ENCODE results near the gene KIF2A. TPM values are rescaled to one million over a fixed set of nuclear protein-coding genes. Genes with fewer than 3 reads are reported as not detected.

Gene KIF2A
- total RNA-seq, 2 donors from 2014 or later, result 16.2 to 19.7 TPM

GRCh38 chr5:62327138-62328053 is 21.4 kb downstream of the KIF2A start:
- no peaks in the 10 kb centered on the region for H3K9me3 ChIP-seq
- H3K4me1 ChIP-seq, result no peaks in the 10 kb centered on the region
- ATAC-seq (no peak), DNase-seq (no peak)
- WGBS, 2 donors, result 78 to 83% methylated on average over 9 of the region's 9 CpGs
- H3K27me3 ChIP-seq, result no peaks in the 10 kb centered on the region
- H3K36me3 ChIP-seq (replicated peaks in 1 of 2; ENCODE audit: insufficient read depth in 1 of 2, low read depth in 2 of 2), result no peaks in the 10 kb centered on the region
- no peak overlapping the region for H3K4me3 ChIP-seq
- TF ChIP-seq, protein P1, sequence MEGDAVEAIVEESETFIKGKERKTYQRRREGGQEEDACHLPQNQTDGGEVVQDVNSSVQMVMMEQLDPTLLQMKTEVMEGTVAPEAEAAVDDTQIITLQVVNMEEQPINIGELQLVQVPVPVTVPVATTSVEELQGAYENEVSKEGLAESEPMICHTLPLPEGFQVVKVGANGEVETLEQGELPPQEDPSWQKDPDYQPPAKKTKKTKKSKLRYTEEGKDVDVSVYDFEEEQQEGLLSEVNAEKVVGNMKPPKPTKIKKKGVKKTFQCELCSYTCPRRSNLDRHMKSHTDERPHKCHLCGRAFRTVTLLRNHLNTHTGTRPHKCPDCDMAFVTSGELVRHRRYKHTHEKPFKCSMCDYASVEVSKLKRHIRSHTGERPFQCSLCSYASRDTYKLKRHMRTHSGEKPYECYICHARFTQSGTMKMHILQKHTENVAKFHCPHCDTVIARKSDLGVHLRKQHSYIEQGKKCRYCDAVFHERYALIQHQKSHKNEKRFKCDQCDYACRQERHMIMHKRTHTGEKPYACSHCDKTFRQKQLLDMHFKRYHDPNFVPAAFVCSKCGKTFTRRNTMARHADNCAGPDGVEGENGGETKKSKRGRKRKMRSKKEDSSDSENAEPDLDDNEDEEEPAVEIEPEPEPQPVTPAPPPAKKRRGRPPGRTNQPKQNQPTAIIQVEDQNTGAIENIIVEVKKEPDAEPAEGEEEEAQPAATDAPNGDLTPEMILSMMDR (IDR thresholded peaks at IDR 0.05), result no peak
- no peak for TF ChIP-seq POLR2A (IDR thresholded peaks at IDR 0.05)
- intact Hi-C loops (cut with DNase I), result no loop called here
- H3K27ac ChIP-seq, result no peak overlapping the region

DNA sequence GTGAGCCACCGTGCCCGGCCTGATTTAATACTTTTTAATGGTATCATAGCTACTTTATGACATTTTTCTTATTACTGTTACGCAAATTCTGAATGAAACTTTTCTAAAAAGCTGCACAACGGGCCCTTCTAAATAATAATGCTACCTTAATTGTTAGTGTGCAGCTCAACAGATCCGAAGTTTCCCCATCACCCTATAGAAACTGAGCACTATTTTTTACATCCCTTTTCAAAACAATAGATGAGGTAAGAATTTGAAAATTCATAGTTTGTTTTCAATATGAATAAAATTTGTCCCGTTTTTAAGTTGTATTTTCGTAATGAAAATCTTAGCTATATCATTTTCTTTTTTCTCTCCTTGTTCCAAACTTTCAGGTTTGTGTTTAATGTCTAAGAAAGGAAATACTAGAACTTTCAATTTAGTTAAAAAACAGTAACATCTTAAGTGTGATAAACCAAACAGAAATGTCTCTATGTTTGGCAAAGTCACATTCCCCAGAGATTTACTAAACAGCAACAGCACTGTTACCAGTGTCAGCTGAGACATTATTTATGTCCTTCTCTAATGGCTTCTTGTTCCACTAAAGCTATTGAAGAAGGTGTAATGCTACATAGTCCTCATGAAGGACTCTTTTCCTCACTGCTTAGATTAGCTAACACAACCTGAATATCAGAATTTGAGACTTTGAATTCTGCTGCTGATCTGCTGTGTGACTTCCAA is 22.9 kb downstream of the KIF2A start:
- no peak for DNase-seq
- no peak overlapping the region for H3K27ac ChIP-seq
- no peaks in the 10 kb centered on the region for H3K36me3 ChIP-seq (replicated peaks in 1 of 2; ENCODE audit: insufficient read depth in 1 of 2, low read depth in 2 of 2)
- ATAC-seq, result no peak
- no peaks in the 10 kb centered on the region for H3K27me3 ChIP-seq
- TF ChIP-seq, protein P1 (IDR thresholded peaks at IDR 0.05), result no peak
- TF ChIP-seq POLR2A (IDR thresholded peaks at IDR 0.05), result no peak
- H3K4me1 ChIP-seq, result no peaks in the 10 kb centered on the region
- H3K9me3 ChIP-seq, result no peaks in the 10 kb centered on the region
- no peak overlapping the region for H3K4me3 ChIP-seq
- intact Hi-C loops (cut with DNase I), result no loop called here
- 78 to 79% methylated on average over 7 of the region's 7 CpGs for WGBS, 2 donors

DNA sequence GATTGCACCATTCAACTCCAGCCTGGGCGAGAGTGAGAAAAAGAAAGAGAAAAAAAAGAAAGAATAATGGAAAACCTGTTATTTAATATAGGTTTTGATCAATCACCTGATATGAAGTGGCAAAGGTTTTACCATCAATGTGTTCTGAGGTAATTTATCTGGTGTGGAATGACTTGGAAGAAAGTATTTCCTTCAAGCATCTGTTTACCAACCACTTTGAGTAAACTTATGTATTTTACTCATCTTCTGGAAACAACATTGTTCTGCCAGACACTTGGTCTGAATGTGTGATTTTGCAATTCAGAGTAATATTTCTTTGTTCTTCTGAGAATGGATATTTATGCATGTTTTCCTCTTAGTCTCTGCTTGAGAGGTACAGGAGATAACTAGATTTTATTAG is 24.3 kb downstream of the KIF2A start:
- no peaks in the 10 kb centered on the region for H3K4me1 ChIP-seq
- no peaks in the 10 kb centered on the region for H3K9me3 ChIP-seq
- H3K27ac ChIP-seq, result no peak overlapping the region
- TF ChIP-seq POLR2A (IDR thresholded peaks at IDR 0.05), result no peak
- TF ChIP-seq, protein P1 (IDR thresholded peaks at IDR 0.05), result no peak
- intact Hi-C loops (cut with DNase I), result no loop called here
- H3K4me3 ChIP-seq, result no peak overlapping the region
- WGBS, 2 donors, result 91 to 100% methylated on average over 1 of the region's 1 CpG
- no peaks in the 10 kb centered on the region for H3K27me3 ChIP-seq
- no peaks in the 10 kb centered on the region for H3K36me3 ChIP-seq (replicated peaks in 1 of 2; ENCODE audit: insufficient read depth in 1 of 2, low read depth in 2 of 2)
- no peak for ATAC-seq
- no peak for DNase-seq

- ATAC-seq (no peak), DNase-seq (no peak)
- Histone ChIP-seq H3K27ac (no peak overlapping the region), H3K9me3 (no peaks in the 10 kb centered on the region), H3K4me1 (no peaks in the 10 kb centered on the region), H3K27me3 (no peaks in the 10 kb centered on the region), H3K4me3 (no peak overlapping the region), H3K36me3 (replicated peaks in 1 of 2; ENCODE audit: insufficient read depth in 1 of 2, low read depth in 2 of 2) (no peaks in the 10 kb centered on the region)
- TF ChIP-seq, protein P1 (IDR thresholded peaks at IDR 0.05), result no peak
- TF ChIP-seq POLR2A (IDR thresholded peaks at IDR 0.05), result no peak
- intact Hi-C loops (cut with DNase I), result no loop called here
These were observed 25.9 kb downstream of the KIF2A start for GRCh38 chr5:62331921-62332320.

Measured in body of pancreas (tissue), 4 donors.